ENCODE results near the gene PARD3. TPM values are rescaled to one million over a fixed set of nuclear protein-coding genes. Genes with fewer than 3 reads are reported as not detected.

The PARD3 gene
- total RNA-seq, 1 donor from 2014 or later: 22.9 TPM

DNA sequence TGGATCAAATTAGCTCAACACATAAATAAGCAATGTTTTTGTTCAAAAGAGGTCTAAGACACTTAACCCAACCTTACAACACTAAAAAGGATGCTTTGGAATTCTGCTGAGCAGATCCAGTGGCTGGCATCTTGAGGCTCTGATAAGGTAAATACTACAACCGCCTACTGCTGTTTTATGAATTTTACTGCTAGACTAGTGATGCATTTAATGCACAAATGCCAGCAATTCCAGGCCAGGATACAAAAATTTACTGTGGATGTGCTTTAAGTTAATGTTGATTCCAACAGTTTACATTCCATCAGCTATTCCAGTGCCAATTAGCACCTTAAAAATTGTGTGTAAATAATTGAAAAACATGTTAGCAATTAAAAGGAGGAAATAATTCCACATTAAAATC is 261.3 kb downstream of the PARD3 start:
- no peaks in the 10 kb centered on the region for H3K9me3 Mint-ChIP-seq (ENCODE audit: unreplicated experiment)

DNA sequence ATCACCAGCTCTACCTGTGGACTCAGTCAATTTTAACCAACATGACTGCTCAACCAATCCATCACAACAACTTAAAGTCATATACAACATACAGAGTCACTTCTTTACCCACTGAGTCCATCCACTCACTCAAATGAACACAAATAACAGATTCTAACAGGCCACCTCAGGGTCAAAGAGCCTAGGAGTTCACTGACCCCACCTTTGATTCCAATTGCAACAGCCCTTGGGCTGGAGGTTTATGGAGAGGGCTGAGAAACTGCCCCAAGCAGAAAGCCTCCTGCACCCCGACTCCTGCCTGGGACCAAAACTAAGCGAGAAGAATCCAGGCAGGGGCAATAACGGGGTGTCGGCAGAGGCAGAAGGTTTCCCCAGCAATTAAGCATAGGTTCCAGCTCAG is 263.8 kb downstream of the PARD3 start:
- no peak overlapping the region for H3K4me3 Mint-ChIP-seq (ENCODE audit: unreplicated experiment)
- H3K27ac Mint-ChIP-seq (ENCODE audit: unreplicated experiment): no peak overlapping the region
- H3K4me1 Mint-ChIP-seq (ENCODE audit: low read depth, unreplicated experiment): peaks cover 12% of the 10 kb centered on the region
- no peaks in the 10 kb centered on the region for H3K27me3 Mint-ChIP-seq (ENCODE audit: unreplicated experiment)
- no peaks in the 10 kb centered on the region for H3K36me3 Mint-ChIP-seq (ENCODE audit: unreplicated experiment)
- TF ChIP-seq, protein P1, sequence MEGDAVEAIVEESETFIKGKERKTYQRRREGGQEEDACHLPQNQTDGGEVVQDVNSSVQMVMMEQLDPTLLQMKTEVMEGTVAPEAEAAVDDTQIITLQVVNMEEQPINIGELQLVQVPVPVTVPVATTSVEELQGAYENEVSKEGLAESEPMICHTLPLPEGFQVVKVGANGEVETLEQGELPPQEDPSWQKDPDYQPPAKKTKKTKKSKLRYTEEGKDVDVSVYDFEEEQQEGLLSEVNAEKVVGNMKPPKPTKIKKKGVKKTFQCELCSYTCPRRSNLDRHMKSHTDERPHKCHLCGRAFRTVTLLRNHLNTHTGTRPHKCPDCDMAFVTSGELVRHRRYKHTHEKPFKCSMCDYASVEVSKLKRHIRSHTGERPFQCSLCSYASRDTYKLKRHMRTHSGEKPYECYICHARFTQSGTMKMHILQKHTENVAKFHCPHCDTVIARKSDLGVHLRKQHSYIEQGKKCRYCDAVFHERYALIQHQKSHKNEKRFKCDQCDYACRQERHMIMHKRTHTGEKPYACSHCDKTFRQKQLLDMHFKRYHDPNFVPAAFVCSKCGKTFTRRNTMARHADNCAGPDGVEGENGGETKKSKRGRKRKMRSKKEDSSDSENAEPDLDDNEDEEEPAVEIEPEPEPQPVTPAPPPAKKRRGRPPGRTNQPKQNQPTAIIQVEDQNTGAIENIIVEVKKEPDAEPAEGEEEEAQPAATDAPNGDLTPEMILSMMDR (IDR thresholded peaks at IDR 0.05; ENCODE audit: partially characterized antibody, unreplicated experiment): no peak
- DNase-seq: no peak
- H3K9me3 Mint-ChIP-seq (ENCODE audit: unreplicated experiment): no peaks in the 10 kb centered on the region

More for the DNA sequence above, 261.3 kb downstream of the PARD3 start:
- Mint-ChIP-seq H3K27ac (ENCODE audit: unreplicated experiment) (no peak overlapping the region), H3K27me3 (ENCODE audit: unreplicated experiment) (no peaks in the 10 kb centered on the region), H3K4me3 (ENCODE audit: unreplicated experiment) (no peak overlapping the region), H3K4me1 (ENCODE audit: low read depth, unreplicated experiment) (no peaks in the 10 kb centered on the region), H3K36me3 (ENCODE audit: unreplicated experiment) (no peaks in the 10 kb centered on the region)
- DNase-seq: no peak
- TF ChIP-seq, protein P1 (IDR thresholded peaks at IDR 0.05; ENCODE audit: partially characterized antibody, unreplicated experiment): no peak

DNA sequence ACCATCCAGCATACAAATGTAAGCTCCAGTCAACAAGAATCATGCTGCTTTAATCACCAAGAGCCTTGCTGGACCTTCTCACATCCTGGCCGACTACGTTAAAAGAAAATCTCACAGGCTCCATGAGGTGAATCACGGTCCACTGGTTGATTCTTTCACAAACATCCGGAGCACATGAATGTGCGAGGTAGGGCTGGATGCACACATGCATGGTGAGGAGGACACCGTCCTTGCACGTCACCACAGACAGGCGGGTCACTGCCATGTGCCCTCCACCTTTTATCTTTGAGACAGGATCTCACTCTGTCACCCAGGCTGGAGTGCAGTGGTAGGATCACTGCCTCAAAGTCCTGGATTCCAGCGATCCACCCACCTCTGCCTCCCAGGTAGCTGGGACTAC is 265.1 kb downstream of the PARD3 start:
- H3K27ac Mint-ChIP-seq (ENCODE audit: unreplicated experiment): no peak overlapping the region

DNA sequence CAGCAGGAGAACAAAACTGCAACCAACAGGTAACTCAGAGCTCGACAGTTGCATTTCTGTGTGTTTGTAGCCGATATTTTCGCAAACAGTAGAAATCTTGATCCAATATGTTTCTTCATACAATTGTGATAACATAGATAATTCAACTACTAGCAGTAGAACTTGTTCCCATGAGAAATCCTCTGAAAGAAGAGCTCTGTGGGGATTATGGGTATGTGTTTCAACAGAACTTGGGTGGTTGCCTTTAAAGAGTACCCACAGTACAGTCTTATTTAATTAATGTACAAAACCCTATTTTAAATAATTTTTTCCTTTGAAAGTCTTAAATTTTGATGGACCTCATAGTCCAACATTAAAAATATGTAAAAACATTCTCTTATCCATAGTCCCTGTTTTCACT is 266.1 kb downstream of the PARD3 start:
- Mint-ChIP-seq H3K4me3 (ENCODE audit: unreplicated experiment) (no peak overlapping the region), H3K27me3 (ENCODE audit: unreplicated experiment) (no peaks in the 10 kb centered on the region), H3K36me3 (ENCODE audit: unreplicated experiment) (no peaks in the 10 kb centered on the region), H3K27ac (ENCODE audit: unreplicated experiment) (no peak overlapping the region), H3K4me1 (ENCODE audit: low read depth, unreplicated experiment) (peaks cover 15% of the 10 kb centered on the region), H3K9me3 (ENCODE audit: unreplicated experiment) (no peaks in the 10 kb centered on the region)
- TF ChIP-seq, protein P1 (IDR thresholded peaks at IDR 0.05; ENCODE audit: partially characterized antibody, unreplicated experiment): no peak
- no peak for DNase-seq

More for the DNA sequence above, 265.1 kb downstream of the PARD3 start:
- Mint-ChIP-seq H3K4me1 (ENCODE audit: low read depth, unreplicated experiment) (peaks cover 12% of the 10 kb centered on the region), H3K36me3 (ENCODE audit: unreplicated experiment) (no peaks in the 10 kb centered on the region), H3K27me3 (ENCODE audit: unreplicated experiment) (no peaks in the 10 kb centered on the region), H3K9me3 (ENCODE audit: unreplicated experiment) (no peaks in the 10 kb centered on the region), H3K4me3 (ENCODE audit: unreplicated experiment) (no peak overlapping the region)
- no peak for DNase-seq
- TF ChIP-seq, protein P1 (IDR thresholded peaks at IDR 0.05; ENCODE audit: partially characterized antibody, unreplicated experiment): no peak

DNA sequence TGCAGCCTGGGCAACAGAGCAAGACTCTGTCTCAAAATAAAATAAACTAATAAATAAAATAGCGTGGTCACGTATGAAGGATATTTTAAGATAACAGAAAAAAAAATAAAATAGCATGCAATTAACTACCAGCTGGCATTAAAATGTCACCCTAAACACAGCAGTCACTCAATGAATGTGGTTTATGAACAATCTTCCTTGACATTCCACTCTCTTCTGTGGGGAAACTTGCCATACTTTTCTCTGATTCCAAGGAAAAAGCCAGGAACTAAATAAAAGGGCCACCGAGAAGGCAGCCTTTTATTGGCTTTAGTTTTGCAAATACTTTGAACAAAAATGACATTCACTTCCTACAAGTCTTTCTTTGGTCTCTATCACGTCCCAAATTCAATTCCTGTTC is 266.6 kb downstream of the PARD3 start:
- H3K4me1 Mint-ChIP-seq (ENCODE audit: low read depth, unreplicated experiment): peaks cover 16% of the 10 kb centered on the region
- H3K4me3 Mint-ChIP-seq (ENCODE audit: unreplicated experiment): no peak overlapping the region
- no peak for DNase-seq
- no peak overlapping the region for H3K27ac Mint-ChIP-seq (ENCODE audit: unreplicated experiment)
- no peaks in the 10 kb centered on the region for H3K27me3 Mint-ChIP-seq (ENCODE audit: unreplicated experiment)
- TF ChIP-seq, protein P1 (IDR thresholded peaks at IDR 0.05; ENCODE audit: partially characterized antibody, unreplicated experiment): no peak
- H3K9me3 Mint-ChIP-seq (ENCODE audit: unreplicated experiment): no peaks in the 10 kb centered on the region
- no peaks in the 10 kb centered on the region for H3K36me3 Mint-ChIP-seq (ENCODE audit: unreplicated experiment)
